ENCODE data around the gene GTSE1. TPM values are rescaled to one million over a fixed set of nuclear protein-coding genes. Genes with fewer than 3 reads are reported as not detected.
A peak's percentile ranks its signal among the peaks of the same experiment; 100 is the strongest.

GTSE1 gene
- total RNA-seq, 1 experiment from 2014 or later: 42.6 TPM

DNA sequence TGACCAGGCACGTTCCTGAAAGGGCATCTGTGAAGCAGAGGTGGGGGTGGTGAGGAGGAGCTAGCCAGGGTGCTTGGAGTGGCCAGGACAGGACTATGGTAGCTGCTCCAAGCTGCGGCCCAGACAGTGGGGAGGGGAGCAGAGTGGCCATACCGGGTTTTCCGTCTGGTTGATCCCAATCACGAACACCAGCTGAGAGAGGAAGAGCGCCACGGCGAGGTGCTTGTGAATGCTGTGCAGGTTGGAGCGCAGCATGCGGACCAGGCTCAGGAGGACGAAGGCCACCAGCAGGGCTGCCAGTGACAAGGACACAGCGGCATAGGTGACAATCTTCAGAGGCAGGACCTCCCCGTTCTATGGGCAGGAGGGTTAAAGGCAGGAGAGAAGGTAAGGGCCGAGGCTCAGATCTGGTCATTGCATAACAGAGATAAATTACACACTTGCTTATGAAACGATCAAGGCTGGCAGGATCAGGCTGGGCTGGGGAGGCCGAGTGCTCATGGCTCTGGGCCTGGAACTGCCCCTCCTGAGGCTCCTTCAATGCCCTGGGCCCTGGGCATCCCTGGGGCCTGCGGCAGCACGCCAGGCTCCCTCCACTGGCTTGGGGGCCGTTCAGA, 80.3 kb downstream of the GTSE1 start:
- Histone ChIP-seq H3K27ac (ENCODE audit: insufficient read length, low read depth, low read length) (no peak overlapping the region), H3K23ac (ENCODE audit: insufficient read length, low read depth, low read length) (no peak overlapping the region), H3K79me1 (ENCODE audit: insufficient read depth, low read depth, low read length, poor library complexity, severe bottlenecking) (no peaks in the 10 kb centered on the region), H2BK120ac (ENCODE audit: low read depth, low read length, poor library complexity, severe bottlenecking) (no peak overlapping the region), H2AK5ac (ENCODE audit: insufficient read length, low read length) (no peak overlapping the region), H4K91ac (ENCODE audit: insufficient read length, low read depth, low read length) (no peak overlapping the region), H4K20me1 (ENCODE audit: control insufficient read depth, insufficient read depth, insufficient read length) (peaks cover 2% of the 10 kb centered on the region), H3K79me2 (ENCODE audit: insufficient read depth, low read length) (no peaks in the 10 kb centered on the region), H3K18ac (ENCODE audit: insufficient read length, low read depth, low read length) (no peak overlapping the region), H4K8ac (replicated peaks; ENCODE audit: insufficient read length, low read depth, low read length) (no peak overlapping the region), H3K9me3 (ENCODE audit: control insufficient read depth, low read depth, low read length) (no peaks in the 10 kb centered on the region), H2BK12ac (ENCODE audit: insufficient read length, low read depth, low read length) (peak overlapping the region; percentile 4), H3K27me3 (ENCODE audit: insufficient read depth, low read length) (no peaks in the 10 kb centered on the region), H3K4me1 (ENCODE audit: insufficient read depth, low read length) (peaks cover 6% of the 10 kb centered on the region; the same call in 1 of the 2 replicates), H2BK15ac (ENCODE audit: low read depth, low read length) (no peak overlapping the region), H3T11ph (ENCODE audit: low read length) (no peak overlapping the region), H3K23me2 (ENCODE audit: insufficient read length, low read depth, low read length, poor library complexity, severe bottlenecking) (peaks cover 4% of the 10 kb centered on the region), H3K4me2 (ENCODE audit: insufficient read depth, insufficient read length, low read length) (no peak overlapping the region), H2BK5ac (ENCODE audit: insufficient read length, low read length) (no peak overlapping the region), H2AFZ (ENCODE audit: low read length) (no peak overlapping the region), H4K5ac (ENCODE audit: insufficient read length, low read depth, low read length) (no peak overlapping the region), H3K9ac (ENCODE audit: extremely low read depth, insufficient read length, low read length) (no peak overlapping the region), H3K4ac (ENCODE audit: low read depth, low read length) (no peak overlapping the region), H2BK20ac (ENCODE audit: low read depth, low read length, poor library complexity, severe bottlenecking) (no peak overlapping the region), H3K14ac (ENCODE audit: insufficient read depth, low read length) (peak overlapping the region; percentile 24), H3K56ac (ENCODE audit: insufficient read length, low read depth, low read length) (no peak overlapping the region)
- H3K36me3 Mint-ChIP-seq (ENCODE audit: insufficient read depth in 1 of 3, low read depth in 3 of 3): peaks cover 14 to 33% (median 22%) of the 10 kb centered on the region in 3 experiments
- no peaks in the 10 kb centered on the region for H3K27me3 Mint-ChIP-seq (ENCODE audit: low read depth)
- no peak for DNase-seq
- H3K4me1 Mint-ChIP-seq: peaks cover 42 to 47% of the 10 kb centered on the region in 2 experiments
- TF ChIP-seq, protein P1, sequence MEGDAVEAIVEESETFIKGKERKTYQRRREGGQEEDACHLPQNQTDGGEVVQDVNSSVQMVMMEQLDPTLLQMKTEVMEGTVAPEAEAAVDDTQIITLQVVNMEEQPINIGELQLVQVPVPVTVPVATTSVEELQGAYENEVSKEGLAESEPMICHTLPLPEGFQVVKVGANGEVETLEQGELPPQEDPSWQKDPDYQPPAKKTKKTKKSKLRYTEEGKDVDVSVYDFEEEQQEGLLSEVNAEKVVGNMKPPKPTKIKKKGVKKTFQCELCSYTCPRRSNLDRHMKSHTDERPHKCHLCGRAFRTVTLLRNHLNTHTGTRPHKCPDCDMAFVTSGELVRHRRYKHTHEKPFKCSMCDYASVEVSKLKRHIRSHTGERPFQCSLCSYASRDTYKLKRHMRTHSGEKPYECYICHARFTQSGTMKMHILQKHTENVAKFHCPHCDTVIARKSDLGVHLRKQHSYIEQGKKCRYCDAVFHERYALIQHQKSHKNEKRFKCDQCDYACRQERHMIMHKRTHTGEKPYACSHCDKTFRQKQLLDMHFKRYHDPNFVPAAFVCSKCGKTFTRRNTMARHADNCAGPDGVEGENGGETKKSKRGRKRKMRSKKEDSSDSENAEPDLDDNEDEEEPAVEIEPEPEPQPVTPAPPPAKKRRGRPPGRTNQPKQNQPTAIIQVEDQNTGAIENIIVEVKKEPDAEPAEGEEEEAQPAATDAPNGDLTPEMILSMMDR (conservative IDR thresholded peaks at IDR 0.05): no peak
- peaks cover 5 to 7% of the 10 kb centered on the region in 2 experiments; a peak in 2 of 5 replicates for H3K9me3 Mint-ChIP-seq
- H3K27ac Mint-ChIP-seq: peak overlapping the region; percentile 49 to 84 (median 72); a peak in 4 of 7 replicates
- H3K4me3 Mint-ChIP-seq: no peak overlapping the region; a peak in 1 of 5 replicates
- no CpG with 5 or more reads among the region's 19 CpGs for WGBS (ENCODE audit: extremely low coverage, insufficient read length, low lambda C conversion rate)

Measured in H9 (cell line).